ENCODE results near the gene CD101. TPM values are rescaled to one million over a fixed set of nuclear protein-coding genes. Genes with fewer than 3 reads are reported as not detected.

Gene CD101
- total RNA-seq: 1 to 10 TPM in 1 of 4 donors, under 1 TPM in 3; 0.35 to 5.3 (median 0.84) TPM

DNA sequence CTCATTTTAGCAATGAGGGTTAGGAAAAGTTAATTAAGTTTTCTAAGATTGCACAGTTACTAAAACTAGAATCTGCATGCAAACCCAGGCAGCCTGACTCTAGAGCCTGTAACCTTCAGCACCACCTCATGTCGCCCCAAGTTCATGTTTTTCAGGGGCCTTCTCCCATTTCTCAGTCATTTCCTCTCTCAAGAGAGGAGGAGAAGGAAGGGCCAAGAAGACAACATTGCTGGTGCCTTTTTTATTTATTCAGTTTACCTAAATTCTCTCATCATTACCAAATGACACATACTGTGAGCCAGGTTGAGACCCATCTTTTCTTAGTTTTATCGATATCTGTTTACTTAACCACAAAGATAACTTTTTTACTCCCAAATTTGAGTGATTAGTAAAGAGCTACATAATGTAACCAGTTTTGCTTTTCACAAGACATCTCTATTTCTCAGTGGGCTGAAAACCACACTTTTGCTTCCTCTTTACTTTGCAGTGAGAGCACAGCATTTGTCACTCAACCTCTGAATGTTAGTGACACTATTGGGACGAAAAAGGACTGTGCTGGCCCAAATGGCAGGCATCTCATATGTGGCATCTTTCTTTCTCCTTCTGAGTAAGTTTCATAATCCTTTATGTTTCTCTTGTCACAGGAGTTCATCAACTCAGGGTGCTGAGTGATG lies at the start of gene CD101:
Gene CD101, plus strand, starts transcription at position 507 of the 674 bp plus-strand sequence. Its CDS starts 58 bp downstream, at position 565.
- 69 to 82% methylated on average over 2 to 3 of the region's 3 CpGs for WGBS, 2 donors (ENCODE audit: low coverage in 1 of 2)
- no peak within 1 kb of the TSS for H3K4me3 ChIP-seq
- ATAC-seq: no peak
- H3K4me1 ChIP-seq: no peaks in the 10 kb centered on the region
- H3K9me3 ChIP-seq: no peaks in the 10 kb centered on the region
- no peak within 1 kb of the TSS for H3K27ac ChIP-seq
- TF ChIP-seq POLR2AphosphoS5 (IDR thresholded peaks at IDR 0.05) (no peak), POLR2A (IDR thresholded peaks at IDR 0.05) (no peak), EP300 (IDR thresholded peaks at IDR 0.05) (no peak)
- TF ChIP-seq, protein P1, sequence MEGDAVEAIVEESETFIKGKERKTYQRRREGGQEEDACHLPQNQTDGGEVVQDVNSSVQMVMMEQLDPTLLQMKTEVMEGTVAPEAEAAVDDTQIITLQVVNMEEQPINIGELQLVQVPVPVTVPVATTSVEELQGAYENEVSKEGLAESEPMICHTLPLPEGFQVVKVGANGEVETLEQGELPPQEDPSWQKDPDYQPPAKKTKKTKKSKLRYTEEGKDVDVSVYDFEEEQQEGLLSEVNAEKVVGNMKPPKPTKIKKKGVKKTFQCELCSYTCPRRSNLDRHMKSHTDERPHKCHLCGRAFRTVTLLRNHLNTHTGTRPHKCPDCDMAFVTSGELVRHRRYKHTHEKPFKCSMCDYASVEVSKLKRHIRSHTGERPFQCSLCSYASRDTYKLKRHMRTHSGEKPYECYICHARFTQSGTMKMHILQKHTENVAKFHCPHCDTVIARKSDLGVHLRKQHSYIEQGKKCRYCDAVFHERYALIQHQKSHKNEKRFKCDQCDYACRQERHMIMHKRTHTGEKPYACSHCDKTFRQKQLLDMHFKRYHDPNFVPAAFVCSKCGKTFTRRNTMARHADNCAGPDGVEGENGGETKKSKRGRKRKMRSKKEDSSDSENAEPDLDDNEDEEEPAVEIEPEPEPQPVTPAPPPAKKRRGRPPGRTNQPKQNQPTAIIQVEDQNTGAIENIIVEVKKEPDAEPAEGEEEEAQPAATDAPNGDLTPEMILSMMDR (IDR thresholded peaks at IDR 0.05): no peak
- H3K27me3 ChIP-seq: no peaks in the 10 kb centered on the region
- H3K36me3 ChIP-seq: no peaks in the 10 kb centered on the region

DNA sequence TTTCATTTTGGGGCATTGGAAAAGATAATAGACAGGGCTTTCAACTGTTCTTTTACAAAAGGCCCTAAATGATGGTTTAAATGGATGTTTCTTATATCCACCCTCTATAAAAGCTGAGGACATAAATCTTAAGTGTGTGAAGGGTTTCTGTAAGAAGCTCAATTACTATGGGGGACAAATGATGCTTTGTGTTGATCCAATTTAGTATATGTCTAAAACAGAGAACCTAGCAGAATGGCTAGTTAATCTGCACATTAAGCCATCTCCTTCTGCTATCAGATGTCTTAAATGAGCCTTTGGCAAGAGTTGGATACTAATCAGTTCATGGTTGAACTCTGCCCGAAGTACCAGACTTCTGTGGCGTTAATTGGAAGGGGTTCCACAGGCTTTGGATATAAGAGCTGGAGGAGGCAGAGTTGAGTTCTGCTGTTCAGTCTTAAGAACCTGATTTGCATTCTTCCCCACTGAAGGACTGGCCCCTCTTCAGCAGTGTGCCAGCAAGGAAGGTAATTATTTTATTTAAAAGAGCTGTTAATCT lies 48.8 kb upstream of the CD101 start:
- WGBS, 2 donors (ENCODE audit: low coverage in 1 of 2): 71 to 100% methylated on average over 1 to 2 of the region's 2 CpGs
- Histone ChIP-seq H3K36me3 (peaks cover 0 to 6% of the 10 kb centered on the region in 2 donors), H3K27ac (peak overlapping the region in 2 of 4 donors; percentile 23 to 82), H3K27me3 (no peaks in the 10 kb centered on the region), H3K4me1 (peaks cover 19 to 79% (median 24%) of the 10 kb centered on the region in 3 donors), H3K9me3 (no peaks in the 10 kb centered on the region), H3K4me3 (no peak overlapping the region)
- TF ChIP-seq POLR2A (IDR thresholded peaks at IDR 0.05) (no peak), EP300 (IDR thresholded peaks at IDR 0.05) (no peak), POLR2AphosphoS5 (IDR thresholded peaks at IDR 0.05) (no peak)
- TF ChIP-seq, protein P1 (IDR thresholded peaks at IDR 0.05): no peak
- no peak for ATAC-seq

- H3K36me3 ChIP-seq: peaks cover 0 to 1% of the 10 kb centered on the region in 2 donors
- peak overlapping the region in 2 of 4 donors; percentile 48 to 57 for H3K27ac ChIP-seq
- no peaks in the 10 kb centered on the region for H3K27me3 ChIP-seq
- no peaks in the 10 kb centered on the region for H3K9me3 ChIP-seq
- peak; percentile 70 for ATAC-seq
- no peak for TF ChIP-seq EP300 (IDR thresholded peaks at IDR 0.05)
- TF ChIP-seq POLR2AphosphoS5 (IDR thresholded peaks at IDR 0.05): peak; percentile 95
- H3K4me3 ChIP-seq: no peak overlapping the region
- WGBS, 2 donors (ENCODE audit: low coverage in 1 of 2): 21 to 47% methylated on average over 3 of the region's 3 CpGs
- H3K4me1 ChIP-seq: peaks cover 13 to 63% (median 19%) of the 10 kb centered on the region in 3 donors
These were observed 47.1 kb upstream of the CD101 start for GRCh38 chr1:116954440-116954839.

- WGBS, 2 donors (ENCODE audit: low coverage in 1 of 2): 87% methylated on average over 3 to 5 of the region's 7 CpGs
- TF ChIP-seq EP300 (IDR thresholded peaks at IDR 0.05) (no peak), POLR2AphosphoS5 (IDR thresholded peaks at IDR 0.05) (no peak), POLR2A (IDR thresholded peaks at IDR 0.05) (no peak)
- TF ChIP-seq, protein P1 (IDR thresholded peaks at IDR 0.05): no peak
- no peak for ATAC-seq
- peaks cover 0 to 6% of the 10 kb centered on the region in 2 donors for H3K36me3 ChIP-seq
- H3K27ac ChIP-seq: no peak overlapping the region
- H3K27me3 ChIP-seq: no peaks in the 10 kb centered on the region
- H3K4me1 ChIP-seq: peaks cover 7 to 43% (median 7%) of the 10 kb centered on the region in 3 donors
- H3K9me3 ChIP-seq: no peaks in the 10 kb centered on the region
- H3K4me3 ChIP-seq: no peak overlapping the region
These were observed 45.2 kb upstream of the CD101 start for GRCh38 chr1:116956378-116956777.

DNA sequence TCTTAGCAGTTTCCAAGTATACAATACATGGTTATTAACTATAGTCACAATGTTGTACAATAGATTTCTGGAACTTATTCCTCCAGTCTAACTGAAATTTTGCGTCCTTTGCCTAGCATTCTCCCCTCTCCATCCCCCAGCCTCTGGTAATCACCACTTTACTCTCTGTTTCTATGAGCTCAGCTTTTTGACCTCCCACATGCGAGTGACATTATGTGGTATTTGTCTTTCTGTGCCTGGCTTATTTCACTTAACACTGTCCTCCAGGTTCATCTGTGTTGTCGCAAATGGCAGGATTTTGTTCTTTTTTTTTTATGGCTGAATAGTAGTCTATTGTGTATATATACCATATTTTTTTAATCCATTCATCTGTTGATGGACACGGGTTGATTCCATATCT lies 43.9 kb upstream of the CD101 start:
- Histone ChIP-seq H3K27ac (no peak overlapping the region), H3K4me1 (peaks cover 0 to 32% (median 3%) of the 10 kb centered on the region in 3 donors), H3K9me3 (no peaks in the 10 kb centered on the region), H3K36me3 (peaks cover 0 to 18% of the 10 kb centered on the region in 2 donors), H3K27me3 (no peaks in the 10 kb centered on the region), H3K4me3 (no peak overlapping the region)
- no peak for TF ChIP-seq EP300 (IDR thresholded peaks at IDR 0.05)
- TF ChIP-seq, protein P1 (IDR thresholded peaks at IDR 0.05): no peak
- TF ChIP-seq POLR2A (IDR thresholded peaks at IDR 0.05): no peak
- TF ChIP-seq POLR2AphosphoS5 (IDR thresholded peaks at IDR 0.05): no peak
- no peak for ATAC-seq
- 32 to 55% methylated on average over 3 to 4 of the region's 4 CpGs for WGBS, 2 donors (ENCODE audit: low coverage in 1 of 2)
